CD4-positive, alpha-beta T cell treated with Interleukin-17A for 1 hour (primary cell): ENCODE results near the gene ZMYM2.
A peak's percentile ranks its signal among the peaks of the same experiment; 100 is the strongest.
"Not testable (repeated sequence)": the region's sequence is repeated elsewhere in the genome, so short reads cannot be mapped to it uniquely, and the experiment has no call there.

Source experiments
- DNase-seq: peaks from one replicate; pipeline ENCODE4 v3.0.0-alpha.2; 2020

Gene ZMYM2

GRCh38 chr13:19984430-19985218 is 26.1 kb downstream of the ZMYM2 start:
- peak; percentile 53 for DNase-seq

- DNase-seq: no peak
Measured at GRCh38 chr13:19985219-19985556, 26.7 kb downstream of the ZMYM2 start.

- no peak for DNase-seq
Measured at GRCh38 chr13:19991531-19991930, 33.0 kb downstream of the ZMYM2 start.

GRCh38 chr13:19993024-19993423 is 34.5 kb downstream of the ZMYM2 start:
- no peak for DNase-seq

- no peak for DNase-seq
Measured at GRCh38 chr13:19998960-19999359, 40.4 kb downstream of the ZMYM2 start.

- no peak for DNase-seq
Measured at GRCh38 chr13:20000062-20000552, 41.6 kb downstream of the ZMYM2 start.

- DNase-seq: no peak
Measured at GRCh38 chr13:20001366-20002190, 43.1 kb downstream of the ZMYM2 start.

GRCh38 chr13:20002787-20003186 is 44.3 kb downstream of the ZMYM2 start:
- no peak for DNase-seq

- no peak for DNase-seq
Measured at GRCh38 chr13:20006206-20006605, 47.7 kb downstream of the ZMYM2 start.

GRCh38 chr13:20015763-20016162 is 57.2 kb downstream of the ZMYM2 start:
- DNase-seq: no peak

- no peak for DNase-seq
Measured at GRCh38 chr13:20016649-20017364, 58.3 kb downstream of the ZMYM2 start.

GRCh38 chr13:20017365-20017711 is 58.8 kb downstream of the ZMYM2 start:
- DNase-seq: no peak

- no peak for DNase-seq
Measured at GRCh38 chr13:20019043-20019442, 60.5 kb downstream of the ZMYM2 start.

- no peak for DNase-seq
Measured at GRCh38 chr13:20024702-20025101, 66.2 kb downstream of the ZMYM2 start.

GRCh38 chr13:20028953-20029352 is 70.4 kb downstream of the ZMYM2 start:
- DNase-seq: no peak

- no peak for DNase-seq
Measured at GRCh38 chr13:20033486-20033885, 75.0 kb downstream of the ZMYM2 start.

GRCh38 chr13:20035130-20035529 is 76.6 kb downstream of the ZMYM2 start:
- DNase-seq: no peak

- no peak for DNase-seq
Measured at GRCh38 chr13:20037908-20038307, 79.4 kb downstream of the ZMYM2 start.

GRCh38 chr13:20042603-20043002 is 84.1 kb downstream of the ZMYM2 start:
- DNase-seq: not testable (repeated sequence)

- DNase-seq: no peak
Measured at GRCh38 chr13:20043207-20043925, 84.8 kb downstream of the ZMYM2 start.

GRCh38 chr13:20044086-20044485 is 85.6 kb downstream of the ZMYM2 start:
- DNase-seq: no peak

- DNase-seq: no peak
Measured at GRCh38 chr13:20045950-20046548, 87.5 kb downstream of the ZMYM2 start.
